ENCODE data around the gene IWS1. TPM values are rescaled to one million over a fixed set of nuclear protein-coding genes. Genes with fewer than 3 reads are reported as not detected.

IWS1 gene
- total RNA-seq, 1 experiment from 2014 or later, result 70.5 TPM

- TF ChIP-seq NR3C1 (CRISPR knock-in tag; conservative IDR thresholded peaks at IDR 0.05; ENCODE audit: low read depth), result no peak
- no peak for TF ChIP-seq PRRX2 (CRISPR knock-in tag; IDR thresholded peaks at IDR 0.05)
- TF ChIP-seq, protein P1, sequence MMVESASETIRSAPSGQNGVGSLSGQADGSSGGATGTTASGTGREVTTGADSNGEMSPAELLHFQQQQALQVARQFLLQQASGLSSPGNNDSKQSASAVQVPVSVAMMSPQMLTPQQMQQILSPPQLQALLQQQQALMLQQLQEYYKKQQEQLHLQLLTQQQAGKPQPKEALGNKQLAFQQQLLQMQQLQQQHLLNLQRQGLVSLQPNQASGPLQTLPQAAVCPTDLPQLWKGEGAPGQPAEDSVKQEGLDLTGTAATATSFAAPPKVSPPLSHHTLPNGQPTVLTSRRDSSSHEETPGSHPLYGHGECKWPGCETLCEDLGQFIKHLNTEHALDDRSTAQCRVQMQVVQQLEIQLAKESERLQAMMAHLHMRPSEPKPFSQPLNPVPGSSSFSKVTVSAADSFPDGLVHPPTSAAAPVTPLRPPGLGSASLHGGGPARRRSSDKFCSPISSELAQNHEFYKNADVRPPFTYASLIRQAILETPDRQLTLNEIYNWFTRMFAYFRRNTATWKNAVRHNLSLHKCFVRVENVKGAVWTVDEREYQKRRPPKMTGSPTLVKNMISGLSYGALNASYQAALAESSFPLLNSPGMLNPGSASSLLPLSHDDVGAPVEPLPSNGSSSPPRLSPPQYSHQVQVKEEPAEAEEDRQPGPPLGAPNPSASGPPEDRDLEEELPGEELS (CRISPR knock-in tag; IDR thresholded peaks at IDR 0.05), result no peak
- TF ChIP-seq, protein P2, sequence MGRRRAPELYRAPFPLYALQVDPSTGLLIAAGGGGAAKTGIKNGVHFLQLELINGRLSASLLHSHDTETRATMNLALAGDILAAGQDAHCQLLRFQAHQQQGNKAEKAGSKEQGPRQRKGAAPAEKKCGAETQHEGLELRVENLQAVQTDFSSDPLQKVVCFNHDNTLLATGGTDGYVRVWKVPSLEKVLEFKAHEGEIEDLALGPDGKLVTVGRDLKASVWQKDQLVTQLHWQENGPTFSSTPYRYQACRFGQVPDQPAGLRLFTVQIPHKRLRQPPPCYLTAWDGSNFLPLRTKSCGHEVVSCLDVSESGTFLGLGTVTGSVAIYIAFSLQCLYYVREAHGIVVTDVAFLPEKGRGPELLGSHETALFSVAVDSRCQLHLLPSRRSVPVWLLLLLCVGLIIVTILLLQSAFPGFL (CRISPR knock-in tag; IDR thresholded peaks at IDR 0.05; ENCODE audit: borderline replicate concordance), result no peak
- TF ChIP-seq, protein P3, sequence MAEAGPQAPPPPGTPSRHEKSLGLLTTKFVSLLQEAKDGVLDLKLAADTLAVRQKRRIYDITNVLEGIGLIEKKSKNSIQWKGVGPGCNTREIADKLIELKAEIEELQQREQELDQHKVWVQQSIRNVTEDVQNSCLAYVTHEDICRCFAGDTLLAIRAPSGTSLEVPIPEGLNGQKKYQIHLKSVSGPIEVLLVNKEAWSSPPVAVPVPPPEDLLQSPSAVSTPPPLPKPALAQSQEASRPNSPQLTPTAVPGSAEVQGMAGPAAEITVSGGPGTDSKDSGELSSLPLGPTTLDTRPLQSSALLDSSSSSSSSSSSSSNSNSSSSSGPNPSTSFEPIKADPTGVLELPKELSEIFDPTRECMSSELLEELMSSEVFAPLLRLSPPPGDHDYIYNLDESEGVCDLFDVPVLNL (CRISPR knock-in tag; IDR thresholded peaks at IDR 0.05; ENCODE audit: borderline replicate concordance, low read depth), result no peak
- no peak for TF ChIP-seq MXD4 (CRISPR knock-in tag; IDR thresholded peaks at IDR 0.05; ENCODE audit: borderline replicate concordance)
- TF ChIP-seq NR1H2 (CRISPR knock-in tag; IDR thresholded peaks at IDR 0.05), result no peak
- TF ChIP-seq ZNF138 (CRISPR knock-in tag; conservative IDR thresholded peaks at IDR 0.05), result no peak
- TF ChIP-seq NR2C2 (CRISPR knock-in tag; IDR thresholded peaks at IDR 0.05), result no peak
- no peak for TF ChIP-seq SMAD3 (CRISPR knock-in tag; IDR thresholded peaks at IDR 0.05; ENCODE audit: borderline replicate concordance)
- TF ChIP-seq, protein P4, sequence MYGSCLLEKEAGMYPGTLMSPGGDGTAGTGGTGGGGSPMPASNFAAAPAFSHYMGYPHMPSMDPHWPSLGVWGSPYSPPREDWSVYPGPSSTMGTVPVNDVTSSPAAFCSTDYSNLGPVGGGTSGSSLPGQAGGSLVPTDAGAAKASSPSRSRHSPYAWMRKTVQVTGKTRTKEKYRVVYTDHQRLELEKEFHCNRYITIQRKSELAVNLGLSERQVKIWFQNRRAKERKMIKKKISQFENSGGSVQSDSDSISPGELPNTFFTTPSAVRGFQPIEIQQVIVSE (CRISPR knock-in tag; IDR thresholded peaks at IDR 0.05; ENCODE audit: borderline replicate concordance), result no peak
- no peak for TF ChIP-seq ZNF423 (CRISPR knock-in tag; IDR thresholded peaks at IDR 0.05)
Measured at GRCh38 chr2:127566576-127566975, 40.3 kb upstream of the IWS1 start (continued).

- ATAC-seq, result no peak
- Mint-ChIP-seq H3K4me3 (no peak overlapping the region), H3K4me1 (peaks cover 6% of the 10 kb centered on the region), H3K27ac (no peak overlapping the region), H3K9me3 (0 out of 2 replicates have a peak, but pooled peaks cover 4% of the 10 kb centered on the region), H3K36me3 (no peaks in the 10 kb centered on the region), H3K27me3 (ENCODE audit: low read depth) (no peaks in the 10 kb centered on the region)
- DNase-seq (ENCODE audit: low spot score), result no peak
- POLR2A ChIA-PET, result no interaction called here
- CTCF ChIA-PET, result interaction anchor here (0.9 to 3.0 kb wide), 4 partner anchors 11 to 84 kb away, joined by 4 to 25 read pairs (median 4); no protein-coding TSS in a partner anchor
- TF ChIP-seq CBFB (CRISPR knock-in tag; IDR thresholded peaks at IDR 0.05; ENCODE audit: low read depth) (no peak), MXD4 (CRISPR knock-in tag; IDR thresholded peaks at IDR 0.05; ENCODE audit: borderline replicate concordance) (no peak), FOXK1 (CRISPR knock-in tag; IDR thresholded peaks at IDR 0.05) (no peak), ELF4 (CRISPR knock-in tag; IDR thresholded peaks at IDR 0.05; ENCODE audit: low read depth) (no peak), JAZF1 (CRISPR knock-in tag; IDR thresholded peaks at IDR 0.05) (no peak), ZNF532 (CRISPR knock-in tag; IDR thresholded peaks at IDR 0.05; ENCODE audit: borderline replicate concordance) (no peak), RELA (CRISPR knock-in tag; IDR thresholded peaks at IDR 0.05; ENCODE audit: borderline replicate concordance) (no peak), EMX1 (CRISPR knock-in tag; IDR thresholded peaks at IDR 0.05) (no peak), ATF3 (CRISPR knock-in tag; conservative IDR thresholded peaks at IDR 0.05) (no peak), TP53 (CRISPR knock-in tag; IDR thresholded peaks at IDR 0.05) (no peak), NR1H2 (CRISPR knock-in tag; IDR thresholded peaks at IDR 0.05) (no peak), TEAD4 (CRISPR knock-in tag; IDR thresholded peaks at IDR 0.05) (no peak), ZNF317 (CRISPR knock-in tag; IDR thresholded peaks at IDR 0.05; ENCODE audit: borderline replicate concordance, low read depth) (no peak), ZNF138 (CRISPR knock-in tag; conservative IDR thresholded peaks at IDR 0.05) (no peak), NR2C2 (CRISPR knock-in tag; IDR thresholded peaks at IDR 0.05) (no peak), SP1 (CRISPR knock-in tag; conservative IDR thresholded peaks at IDR 0.05) (no peak)
- TF ChIP-seq, protein P5, sequence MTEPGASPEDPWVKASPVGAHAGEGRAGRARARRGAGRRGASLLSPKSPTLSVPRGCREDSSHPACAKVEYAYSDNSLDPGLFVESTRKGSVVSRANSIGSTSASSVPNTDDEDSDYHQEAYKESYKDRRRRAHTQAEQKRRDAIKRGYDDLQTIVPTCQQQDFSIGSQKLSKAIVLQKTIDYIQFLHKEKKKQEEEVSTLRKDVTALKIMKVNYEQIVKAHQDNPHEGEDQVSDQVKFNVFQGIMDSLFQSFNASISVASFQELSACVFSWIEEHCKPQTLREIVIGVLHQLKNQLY (CRISPR knock-in tag; IDR thresholded peaks at IDR 0.05), result no peak
- TF ChIP-seq, protein P4 (CRISPR knock-in tag; IDR thresholded peaks at IDR 0.05; ENCODE audit: borderline replicate concordance), result no peak
Measured at GRCh38 chr2:127566139-127566417, 39.8 kb upstream of the IWS1 start.
